ENCODE data around the gene TNIK.

- no peak for TF ChIP-seq POLR2A (IDR thresholded peaks at IDR 0.05; ENCODE audit: low read depth, low read length)
- TF ChIP-seq TAF1 (IDR thresholded peaks at IDR 0.05; ENCODE audit: borderline replicate concordance, low read depth, low read length): no peak
- no peak for TF ChIP-seq POLR2AphosphoS5 (IDR thresholded peaks at IDR 0.05; ENCODE audit: low read depth, low read length)
Observed at GRCh38 chr3:171064461-171064860, 395.7 kb downstream of the TNIK start.

Measured in GM12892 (cell line).